ENCODE measurements around the gene BRSK2.

Gene BRSK2

GRCh38 chr11:1455032-1455762 is 65.5 kb downstream of the BRSK2 start:
- no peak for DNase-seq

- no peak for DNase-seq
Measured at GRCh38 chr11:1455763-1456060, 66.0 kb downstream of the BRSK2 start.

GRCh38 chr11:1456176-1456575 is 66.4 kb downstream of the BRSK2 start:
- DNase-seq: no peak

- DNase-seq: no peak
Measured at GRCh38 chr11:1456596-1457325, 67.0 kb downstream of the BRSK2 start.

GRCh38 chr11:1457326-1457680 is 67.6 kb downstream of the BRSK2 start:
- no peak for DNase-seq

GRCh38 chr11:1457856-1458255 is 68.1 kb downstream of the BRSK2 start:
- DNase-seq: no peak

- no peak for DNase-seq
Measured at GRCh38 chr11:1458340-1459218, 68.8 kb downstream of the BRSK2 start.

- DNase-seq: no peak
Measured at GRCh38 chr11:1459219-1459575, 69.5 kb downstream of the BRSK2 start.

GRCh38 chr11:1459764-1460395 is 70.1 kb downstream of the BRSK2 start:
- DNase-seq: no peak

- no peak for DNase-seq
Measured at GRCh38 chr11:1460396-1460985, 70.8 kb downstream of the BRSK2 start.

GRCh38 chr11:1460986-1461825 is 71.5 kb downstream of the BRSK2 start:
- DNase-seq: no peak

GRCh38 chr11:1461826-1462697 is 72.3 kb downstream of the BRSK2 start:
- no peak for DNase-seq

GRCh38 chr11:1462698-1462975 is 72.9 kb downstream of the BRSK2 start:
- DNase-seq: no peak

GRCh38 chr11:1463056-1463455 is 73.3 kb downstream of the BRSK2 start:
- no peak for DNase-seq

- DNase-seq: no peak
Measured at GRCh38 chr11:1466784-1467183, 77.0 kb downstream of the BRSK2 start.

GRCh38 chr11:1467270-1467669 is 77.5 kb downstream of the BRSK2 start:
- no peak for DNase-seq

GRCh38 chr11:1468002-1468401 is 78.3 kb downstream of the BRSK2 start:
- no peak for DNase-seq

GRCh38 chr11:1468473-1469066 is 78.8 kb downstream of the BRSK2 start:
- no peak for DNase-seq

- no peak for DNase-seq
Measured at GRCh38 chr11:1469287-1469910, 79.7 kb downstream of the BRSK2 start.

- DNase-seq: no peak
Measured at GRCh38 chr11:1469911-1470680, 80.4 kb downstream of the BRSK2 start.
